GM18868 (cell line): Measurements from ENCODE around the gene BEST4.
"Not testable (repeated sequence)": the region's sequence is repeated elsewhere in the genome, so short reads cannot be mapped to it uniquely, and the experiment has no call there.

Experiments used
- ATAC-seq: cut with Tn5 transposase; IDR thresholded peaks from one replicate; pipeline ENCODE4 v1.9.1; 2021; ENCODE audit warnings: mild to moderate bottlenecking, moderate library complexity; ENCODE audit not compliant: unreplicated experiment

Gene BEST4

DNA sequence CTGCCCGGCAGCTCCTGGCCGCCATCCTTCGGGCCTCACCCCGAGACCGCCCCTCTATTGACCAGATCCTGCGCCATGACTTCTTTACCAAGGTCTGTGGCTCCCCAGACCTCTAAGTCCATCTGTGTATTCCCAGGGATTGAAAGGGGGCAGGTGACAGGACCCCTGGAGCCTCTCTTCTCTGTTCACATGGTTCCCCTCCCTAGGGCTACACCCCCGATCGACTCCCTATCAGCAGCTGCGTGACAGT lies 15.0 kb upstream of the BEST4 start:
- no peak for ATAC-seq

DNA sequence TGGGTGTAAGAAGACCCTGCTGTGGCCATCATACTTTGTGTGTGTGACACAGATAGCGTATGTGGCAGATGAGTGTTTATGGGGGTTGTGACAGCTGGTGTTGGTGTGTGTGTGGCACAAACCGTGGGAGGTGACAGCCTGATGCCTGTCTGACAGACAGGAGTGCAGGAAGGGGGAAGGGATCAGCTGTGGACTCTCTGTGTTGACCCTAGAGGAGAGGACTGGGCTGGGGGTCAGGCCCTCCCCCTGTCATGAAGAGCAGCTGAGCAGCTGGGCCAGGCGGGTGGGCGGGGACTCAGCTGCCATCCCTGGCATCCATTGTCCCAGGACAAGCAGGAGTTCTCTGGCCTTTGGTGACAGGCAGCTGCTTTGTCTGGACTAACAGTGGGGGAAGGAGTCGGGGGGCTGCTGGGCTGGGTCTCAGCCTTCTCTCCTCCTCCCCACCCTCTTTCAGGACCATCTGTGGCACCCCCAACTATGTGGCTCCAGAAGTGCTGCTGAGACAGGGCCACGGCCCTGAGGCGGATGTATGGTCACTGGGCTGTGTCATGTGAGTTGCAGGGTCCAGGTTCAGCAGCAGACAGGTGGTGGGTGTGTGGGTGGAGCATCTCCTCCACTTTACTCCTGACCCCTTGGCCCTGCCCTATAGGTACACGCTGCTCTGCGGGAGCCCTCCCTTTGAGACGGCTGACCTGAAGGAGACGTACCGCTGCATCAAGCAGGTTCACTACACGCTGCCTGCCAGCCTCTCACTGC lies 14.5 kb upstream of the BEST4 start:
- ATAC-seq = no peak

DNA sequence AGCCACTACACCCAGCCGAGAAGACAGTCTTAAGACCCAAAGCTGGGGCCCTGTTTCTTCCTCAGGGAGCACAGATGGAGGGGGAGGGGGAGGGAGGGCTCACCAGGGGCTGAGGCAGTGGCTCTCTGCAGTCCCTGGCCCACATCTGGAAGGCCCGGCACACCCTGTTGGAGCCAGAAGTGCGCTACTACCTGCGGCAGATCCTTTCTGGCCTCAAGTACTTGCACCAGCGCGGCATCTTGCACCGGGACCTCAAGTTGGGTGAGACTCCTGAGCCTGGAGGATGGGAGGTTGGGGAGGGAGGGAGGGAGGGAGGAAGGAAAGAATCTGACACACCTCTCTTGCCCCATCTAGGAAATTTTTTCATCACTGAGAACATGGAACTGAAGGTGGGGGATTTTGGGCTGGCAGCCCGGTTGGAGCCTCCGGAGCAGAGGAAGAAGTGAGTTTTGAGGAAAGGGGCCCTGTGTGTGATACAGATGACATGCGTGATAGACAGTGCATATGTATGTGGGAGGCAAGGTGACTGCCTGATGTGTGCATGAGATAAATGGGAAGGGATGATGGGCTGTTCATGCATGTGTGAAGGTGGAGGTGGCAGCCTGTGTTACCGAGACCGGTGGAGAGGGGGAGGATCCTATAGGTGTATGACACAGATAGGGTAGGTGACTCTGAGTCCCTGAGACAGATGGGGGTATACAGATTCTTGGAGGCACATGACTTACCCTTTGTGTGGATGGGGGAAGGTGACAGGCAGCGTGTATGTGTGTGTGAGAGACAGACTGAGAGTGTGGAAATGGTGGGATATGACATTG lies 13.7 kb upstream of the BEST4 start:
- ATAC-seq = no peak

DNA sequence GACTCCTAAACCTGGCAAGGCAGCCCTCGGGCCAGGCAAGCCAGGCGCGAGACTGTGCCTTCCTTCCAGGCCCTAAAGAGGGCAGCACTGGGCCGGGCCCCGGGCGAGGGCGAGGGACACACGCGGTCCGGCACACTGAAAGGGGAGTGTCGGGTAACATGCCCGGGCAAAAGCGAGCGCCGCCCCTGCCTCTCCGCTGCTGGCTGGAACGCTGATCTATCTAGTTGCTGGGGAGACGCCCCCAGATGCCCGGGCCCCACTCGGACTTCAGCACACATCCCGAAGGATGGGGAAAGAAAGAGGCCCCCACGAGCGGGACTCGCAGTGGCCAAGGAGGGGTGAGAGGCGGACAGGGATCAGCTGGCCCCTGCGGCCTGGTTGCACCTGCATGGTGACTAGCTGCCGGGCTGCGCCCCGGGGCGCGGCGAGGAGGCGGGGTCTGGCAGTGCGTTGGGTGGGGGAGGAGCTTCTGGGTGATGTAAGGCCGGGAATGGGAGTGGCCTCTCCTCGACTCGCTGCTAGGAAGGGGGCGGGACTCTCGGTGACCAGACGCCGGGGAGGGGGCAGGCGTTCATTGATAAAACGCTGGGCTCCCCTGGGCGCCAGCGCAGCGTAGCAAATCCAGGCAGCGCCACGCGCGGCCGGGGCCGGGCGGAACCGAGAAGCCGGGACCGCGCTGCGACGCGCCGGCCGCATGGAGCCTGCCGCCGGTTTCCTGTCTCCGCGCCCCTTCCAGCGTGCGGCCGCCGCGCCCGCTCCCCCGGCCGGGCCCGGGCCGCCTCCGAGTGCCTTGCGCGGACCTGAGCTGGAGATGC lies 12.0 kb upstream of the BEST4 start, which contains the start of gene PLK3:
PLK3 (plus strand) TSS at position 608 of the 815 bp plus-strand sequence; CDS start at position 695, 87 bp downstream.
- ATAC-seq = peak; percentile 89

DNA sequence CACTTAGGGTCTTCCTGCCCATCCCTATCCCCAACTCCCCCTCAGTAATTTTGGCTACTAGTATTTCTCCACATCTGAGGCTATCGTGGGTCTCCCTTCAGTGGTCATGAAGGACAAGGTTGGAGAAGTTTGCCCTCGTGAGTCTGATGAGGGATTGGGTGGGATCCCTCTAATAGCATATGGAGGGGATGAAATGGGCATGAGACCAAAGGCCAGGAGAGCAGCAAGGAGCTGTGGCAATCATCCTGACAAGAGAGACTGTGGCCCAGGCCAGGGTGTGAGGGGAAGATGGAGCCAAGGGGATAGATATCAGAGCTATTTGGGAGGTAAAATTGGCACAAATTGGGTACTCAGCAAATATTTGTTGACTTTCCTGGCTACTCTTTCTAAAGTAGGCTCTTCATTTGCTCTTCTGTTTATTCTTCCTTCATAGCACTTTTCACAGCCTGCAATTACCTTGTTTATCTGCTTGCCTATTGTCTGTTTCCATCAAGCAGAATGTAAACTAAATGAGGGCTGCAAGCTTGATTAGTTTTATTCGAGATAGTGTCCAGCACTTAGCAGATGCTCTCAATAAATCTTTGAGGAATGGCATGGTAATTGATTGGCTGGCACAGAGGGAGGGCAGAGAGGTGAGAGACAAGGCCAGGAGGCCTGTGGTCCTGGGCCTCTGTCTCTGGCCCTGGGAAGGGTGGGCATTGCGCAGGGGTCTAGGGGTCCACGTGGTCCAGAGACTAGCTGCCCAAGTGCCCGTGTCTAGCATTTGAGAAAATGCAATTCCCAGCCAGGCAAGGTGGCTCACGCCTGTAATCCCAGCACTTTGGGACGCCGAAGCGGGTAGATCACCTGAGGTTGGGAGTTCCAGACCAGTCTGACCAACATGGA lies 10.8 kb upstream of the BEST4 start:
- no peak for ATAC-seq

DNA sequence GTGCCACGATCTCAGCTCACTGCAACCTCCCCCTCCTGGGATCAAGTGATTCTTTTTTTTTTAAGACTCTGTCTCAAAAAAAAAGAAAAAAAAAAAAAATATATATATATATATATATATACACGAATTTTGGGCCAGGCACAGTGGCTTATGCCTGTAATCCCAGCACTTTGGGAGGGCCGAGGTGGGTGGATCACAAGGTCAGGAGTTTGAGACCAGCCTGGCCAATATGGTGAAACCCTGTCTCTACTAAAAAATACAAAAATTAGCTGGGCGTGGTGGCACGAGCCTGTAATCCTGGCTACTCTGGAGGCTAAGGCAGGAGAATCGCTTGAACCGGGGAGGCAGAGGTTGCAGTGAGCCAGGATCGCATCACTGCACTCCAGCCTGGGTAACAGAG lies 9.9 kb upstream of the BEST4 start:
- not testable (repeated sequence) for ATAC-seq

DNA sequence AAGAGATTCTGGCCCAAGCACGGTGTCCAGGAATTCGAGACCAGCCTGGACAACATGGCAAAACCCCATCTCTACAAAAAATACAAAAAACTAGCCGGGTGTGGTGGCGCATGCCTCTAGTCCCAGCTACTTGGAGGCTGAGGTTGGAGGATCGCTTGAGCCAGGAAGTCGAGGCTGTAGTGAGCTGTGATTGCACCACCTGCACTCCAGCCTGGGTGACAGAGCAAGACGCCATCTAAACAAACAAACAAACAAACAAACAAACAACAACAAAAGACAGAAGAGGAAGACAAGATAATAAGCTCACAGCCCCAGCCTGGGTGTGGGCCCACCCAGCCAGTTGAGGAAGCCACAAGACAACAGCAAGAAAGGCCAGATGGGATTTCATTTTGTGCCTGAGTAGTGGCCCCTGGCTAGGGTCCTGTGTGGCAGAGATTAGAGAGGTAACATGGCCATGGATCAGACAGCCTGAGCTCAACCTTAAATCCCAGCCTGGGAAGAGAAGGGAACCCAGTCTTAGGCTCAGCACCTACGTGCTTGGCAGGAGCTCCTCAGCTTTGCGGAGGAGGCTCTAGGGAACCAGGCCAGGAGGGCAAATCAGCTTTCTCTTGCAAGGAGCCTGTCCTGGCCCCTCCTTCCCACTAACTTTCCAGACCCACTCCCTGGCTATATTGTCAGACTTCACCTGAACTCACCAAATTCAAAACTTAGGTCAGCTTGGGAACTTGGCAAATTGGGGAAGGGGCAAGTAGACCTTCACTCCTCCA lies 4.9 kb upstream of the BEST4 start:
- ATAC-seq = no peak

DNA sequence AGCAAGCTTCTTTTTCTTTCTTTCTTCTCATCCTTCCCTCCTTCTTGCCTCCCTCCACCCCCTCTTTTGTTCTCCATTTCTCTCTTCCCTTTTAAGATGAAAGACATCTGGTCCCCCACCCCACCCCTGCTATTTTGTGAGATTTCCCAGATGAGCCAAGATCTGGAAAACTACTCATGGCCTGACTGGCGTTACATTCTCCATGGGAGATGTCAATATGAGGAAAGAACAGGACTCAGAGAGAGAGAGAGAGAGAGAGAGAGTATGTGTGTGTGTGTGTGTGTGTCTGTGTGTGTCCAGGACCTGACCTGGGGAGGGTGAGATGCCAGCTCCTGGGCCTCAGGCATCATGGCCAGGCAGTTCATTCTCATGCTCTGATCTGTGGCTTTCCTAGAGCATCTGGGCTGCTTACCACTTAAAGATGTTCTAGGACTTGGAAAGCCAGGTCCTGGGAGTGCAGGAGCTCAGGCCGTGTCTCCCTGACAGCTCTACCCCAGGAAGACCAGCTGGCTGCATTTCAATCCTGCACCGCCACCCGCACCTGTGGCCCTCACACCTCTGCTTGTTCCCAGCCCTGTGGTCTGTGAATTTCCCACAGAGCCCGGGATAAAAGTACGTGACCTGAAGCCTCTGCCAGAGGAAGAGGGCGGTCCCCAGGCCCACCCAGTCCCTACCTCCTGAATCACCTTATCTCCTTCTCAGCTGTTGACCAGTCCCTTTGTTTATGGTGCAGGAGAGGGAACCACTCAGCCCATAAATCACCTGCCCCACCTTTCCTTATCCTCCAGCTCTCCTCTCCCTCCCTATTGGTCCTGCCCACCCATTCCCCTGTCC lies 3.2 kb upstream of the BEST4 start:
- ATAC-seq = no peak

DNA sequence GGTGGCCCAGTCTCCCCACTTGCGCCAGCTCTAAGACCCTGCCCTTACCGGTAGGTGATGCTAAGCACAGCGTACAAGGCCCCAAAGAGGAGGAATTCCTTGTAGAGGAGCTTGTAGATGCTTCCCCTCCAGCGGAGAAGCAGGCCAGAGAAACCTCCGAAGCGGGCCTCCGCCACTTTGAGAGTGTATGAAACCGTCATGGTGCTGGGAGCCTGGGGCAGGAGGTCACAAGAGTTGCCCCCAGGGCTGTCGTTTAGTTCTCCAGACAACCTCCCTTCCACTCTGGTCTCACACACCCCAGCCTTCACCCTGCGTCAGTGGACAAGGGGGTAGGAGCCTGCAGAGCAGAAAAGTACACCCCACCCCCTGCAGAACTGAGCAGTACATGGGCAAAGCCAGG lies 464 bp downstream of the BEST4 start:
- no peak for ATAC-seq

DNA sequence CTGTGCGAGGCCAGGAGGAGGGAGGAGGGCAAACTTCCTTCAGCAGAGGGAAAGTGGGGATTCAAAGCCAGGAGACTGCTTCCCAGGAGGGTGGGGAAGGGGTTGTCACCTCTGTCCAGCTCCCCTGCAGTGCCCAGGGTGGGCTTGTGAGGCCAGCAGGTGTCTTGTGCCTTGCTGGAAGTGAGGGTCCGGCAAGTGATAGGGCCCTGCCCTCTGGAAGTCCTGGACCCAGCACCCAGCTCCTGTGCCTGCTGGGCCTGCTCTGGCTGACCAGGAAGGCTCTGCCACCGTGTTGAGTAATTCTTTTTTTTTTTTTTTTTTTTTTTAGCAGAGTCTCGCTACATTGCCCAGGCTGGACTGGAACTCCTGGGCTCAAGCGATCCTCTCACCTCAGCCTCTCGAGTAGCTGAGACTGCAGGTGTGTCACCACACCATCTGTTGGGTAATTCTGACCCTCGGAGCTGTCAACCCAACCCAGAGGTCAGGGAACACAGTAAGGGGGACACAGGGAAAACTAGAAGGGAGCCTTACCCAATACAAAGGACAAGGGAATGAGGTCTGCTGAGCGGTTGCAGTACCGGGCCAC lies 1.0 kb downstream of the BEST4 start:
- no peak for ATAC-seq

DNA sequence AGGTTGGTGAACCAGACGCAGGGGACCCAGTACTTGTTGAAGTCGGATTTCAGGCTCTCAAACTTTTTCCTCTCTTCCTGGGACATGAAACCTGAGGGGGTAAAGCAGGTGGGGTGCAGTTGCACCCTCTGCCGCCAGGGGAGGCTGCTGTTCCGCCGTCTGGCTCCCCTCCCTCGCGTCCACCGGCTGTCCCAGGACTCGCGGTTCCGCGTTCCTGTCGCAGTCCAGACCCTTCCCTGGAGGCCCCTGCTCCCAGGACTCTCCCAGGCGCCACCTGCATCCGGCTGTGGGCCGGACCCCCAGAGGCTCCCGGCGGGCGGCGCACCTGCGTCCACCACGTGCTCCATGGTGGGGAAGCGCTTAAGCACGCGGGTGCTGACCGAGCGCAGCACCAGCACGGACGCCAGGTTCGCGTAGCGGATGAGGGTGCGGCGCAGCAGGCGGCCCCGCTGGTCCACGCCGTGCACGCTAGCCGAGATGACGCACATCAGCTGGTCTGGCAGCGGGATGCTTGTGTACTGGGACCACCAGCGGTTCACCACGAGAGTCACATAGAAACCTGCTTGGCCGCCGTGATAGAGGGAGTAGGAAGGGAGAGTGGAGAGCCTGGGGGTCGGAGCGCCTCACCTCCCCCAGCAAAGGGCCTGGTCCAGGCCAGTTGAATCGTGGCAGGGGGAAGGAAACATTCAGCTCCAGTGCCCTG lies 1.7 kb downstream of the BEST4 start:
- no peak for ATAC-seq

DNA sequence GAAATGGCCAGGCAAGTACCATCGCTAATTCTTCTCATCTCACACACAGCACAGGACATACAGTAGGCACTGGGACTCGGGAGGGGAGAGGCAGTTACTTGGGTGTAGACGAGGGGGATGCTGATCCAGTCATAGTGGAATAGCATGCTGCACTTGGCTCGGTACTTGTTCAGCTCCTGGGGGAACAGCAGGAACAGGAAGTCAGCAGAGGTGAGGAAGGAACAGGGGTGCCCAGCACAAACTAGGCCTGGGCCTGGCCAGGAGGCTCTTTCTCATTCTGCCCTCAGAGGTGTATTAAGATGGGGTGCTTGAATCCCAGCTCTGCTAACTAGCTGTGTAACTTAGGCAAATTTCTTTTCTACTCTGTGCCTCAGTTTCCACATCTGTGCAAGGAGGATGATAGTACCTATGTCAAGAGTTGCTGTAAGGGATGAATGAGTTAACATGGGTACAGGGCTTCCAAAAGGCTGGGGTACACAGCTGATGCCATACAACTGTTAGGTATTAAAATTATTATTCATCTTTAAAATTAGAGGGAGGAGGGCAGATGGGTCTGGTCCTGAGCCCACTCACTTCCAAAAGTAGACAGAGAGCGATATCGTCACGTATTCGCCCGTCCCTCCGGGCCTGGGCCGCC lies 2.4 kb downstream of the BEST4 start:
- no peak for ATAC-seq

DNA sequence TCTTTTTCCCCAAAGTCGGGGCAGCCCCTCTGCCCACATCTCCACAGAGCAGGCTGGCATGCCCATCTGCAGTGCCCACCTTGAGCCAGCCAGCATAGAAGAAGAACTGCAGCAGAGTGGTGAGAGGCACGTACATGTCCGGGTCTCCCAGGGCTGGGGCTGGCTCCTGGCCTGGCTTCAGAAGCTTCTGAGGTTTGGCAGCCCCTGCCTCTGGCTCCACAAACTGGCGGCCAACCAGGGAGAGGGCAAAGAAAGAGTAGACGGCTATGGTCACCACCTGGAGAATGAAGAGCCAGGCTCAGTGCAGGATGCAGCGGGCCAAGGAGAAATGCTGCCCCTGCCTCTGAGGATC lies 3.0 kb downstream of the BEST4 start:
- no peak for ATAC-seq

DNA sequence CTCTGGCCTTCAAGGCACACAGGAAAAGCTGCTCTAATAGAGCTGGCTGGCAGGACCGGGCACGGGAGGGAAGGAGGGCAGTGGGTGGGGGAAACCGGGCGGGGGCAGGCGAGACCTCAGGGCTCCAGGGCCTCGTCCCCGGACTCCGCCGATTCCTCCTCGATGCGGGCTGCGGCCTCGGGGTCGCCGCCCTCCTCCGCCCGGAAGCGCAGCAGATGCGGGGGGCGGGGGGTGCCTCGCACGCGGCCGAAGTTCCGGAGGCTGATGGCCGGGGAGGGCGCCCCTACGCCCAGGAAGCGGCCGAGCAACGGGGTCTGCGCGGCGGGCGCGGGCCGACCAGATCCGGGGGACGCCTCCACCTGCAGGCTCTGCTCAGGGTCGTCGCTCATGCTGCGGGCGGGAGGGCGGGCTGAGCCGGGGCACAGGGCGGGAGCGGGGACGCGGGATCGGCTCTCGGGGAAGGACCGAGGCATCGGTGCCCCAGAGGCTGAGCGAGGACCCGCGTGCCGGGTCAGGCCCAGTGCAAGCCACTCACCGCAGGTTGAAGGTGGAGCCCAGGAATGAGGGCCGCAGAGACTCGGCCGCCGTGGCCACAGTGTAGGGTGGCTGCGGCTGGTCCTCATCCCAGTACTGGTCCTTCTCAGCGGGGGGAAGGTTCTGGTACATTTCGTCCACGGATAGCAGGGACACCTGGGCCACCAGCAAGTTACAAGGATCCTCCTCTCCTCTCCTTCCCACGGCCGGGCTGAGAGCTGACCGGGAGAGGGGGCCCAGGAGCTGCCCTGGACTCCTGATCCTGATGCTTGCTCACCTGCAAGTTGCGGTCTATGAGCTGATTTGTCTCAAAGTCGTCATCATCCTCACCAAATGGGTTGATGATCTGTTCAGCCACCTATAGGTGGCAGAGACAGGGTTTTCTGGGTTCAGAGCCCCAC lies 3.6 kb downstream of the BEST4 start:
- ATAC-seq = no peak

DNA sequence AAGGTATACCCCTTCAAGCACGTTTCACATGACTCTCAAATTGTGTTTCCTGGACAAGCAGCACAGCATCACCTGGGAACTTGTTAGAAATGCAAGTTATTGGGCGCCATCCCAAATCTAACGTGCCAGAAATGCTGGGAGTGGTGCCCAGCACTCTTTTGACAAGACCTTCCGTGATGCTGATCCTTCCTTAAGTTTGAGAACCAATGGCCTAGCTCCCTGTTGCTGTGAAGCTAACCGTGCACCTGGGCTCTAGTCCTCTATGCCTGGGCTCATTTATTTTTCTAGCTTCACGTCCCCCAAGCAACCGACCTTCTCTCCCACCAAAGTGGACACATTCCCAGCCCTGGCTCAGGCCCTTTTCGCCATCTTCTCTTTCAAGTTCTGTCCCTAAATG lies 4.3 kb downstream of the BEST4 start:
- ATAC-seq = no peak

DNA sequence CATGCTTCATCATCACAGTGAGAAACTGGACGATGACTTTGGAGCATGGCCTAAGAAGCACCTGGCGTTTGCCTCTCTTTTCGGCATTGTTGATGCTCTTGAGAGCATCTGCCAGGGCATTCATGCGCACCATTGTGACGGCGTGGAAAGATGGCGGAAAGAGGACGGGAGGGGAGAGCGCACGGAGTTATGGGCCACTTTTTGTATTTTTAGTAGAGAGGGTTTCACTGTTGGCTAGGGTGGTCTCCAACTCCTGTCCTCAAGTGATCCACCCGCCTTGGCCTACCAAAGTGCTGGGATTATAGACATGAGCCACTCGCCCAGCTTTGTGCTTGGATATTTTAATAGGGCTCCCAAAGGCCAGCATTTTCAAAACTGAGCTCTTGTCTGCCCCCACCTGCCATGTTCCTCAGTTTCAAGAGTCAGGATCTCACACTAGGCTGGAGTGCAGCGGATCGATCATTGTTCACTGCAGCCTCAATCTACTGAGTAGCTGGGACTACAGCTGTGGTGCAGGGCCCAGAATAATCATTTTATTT lies 7.3 kb downstream of the BEST4 start:
- no peak for ATAC-seq
